ENCODE results near the gene KISS1.
"Not testable (repeated sequence)": the region's sequence is repeated elsewhere in the genome, so short reads cannot be mapped to it uniquely, and the experiment has no call there.

The KISS1 gene, protein sequence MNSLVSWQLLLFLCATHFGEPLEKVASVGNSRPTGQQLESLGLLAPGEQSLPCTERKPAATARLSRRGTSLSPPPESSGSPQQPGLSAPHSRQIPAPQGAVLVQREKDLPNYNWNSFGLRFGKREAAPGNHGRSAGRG

DNA sequence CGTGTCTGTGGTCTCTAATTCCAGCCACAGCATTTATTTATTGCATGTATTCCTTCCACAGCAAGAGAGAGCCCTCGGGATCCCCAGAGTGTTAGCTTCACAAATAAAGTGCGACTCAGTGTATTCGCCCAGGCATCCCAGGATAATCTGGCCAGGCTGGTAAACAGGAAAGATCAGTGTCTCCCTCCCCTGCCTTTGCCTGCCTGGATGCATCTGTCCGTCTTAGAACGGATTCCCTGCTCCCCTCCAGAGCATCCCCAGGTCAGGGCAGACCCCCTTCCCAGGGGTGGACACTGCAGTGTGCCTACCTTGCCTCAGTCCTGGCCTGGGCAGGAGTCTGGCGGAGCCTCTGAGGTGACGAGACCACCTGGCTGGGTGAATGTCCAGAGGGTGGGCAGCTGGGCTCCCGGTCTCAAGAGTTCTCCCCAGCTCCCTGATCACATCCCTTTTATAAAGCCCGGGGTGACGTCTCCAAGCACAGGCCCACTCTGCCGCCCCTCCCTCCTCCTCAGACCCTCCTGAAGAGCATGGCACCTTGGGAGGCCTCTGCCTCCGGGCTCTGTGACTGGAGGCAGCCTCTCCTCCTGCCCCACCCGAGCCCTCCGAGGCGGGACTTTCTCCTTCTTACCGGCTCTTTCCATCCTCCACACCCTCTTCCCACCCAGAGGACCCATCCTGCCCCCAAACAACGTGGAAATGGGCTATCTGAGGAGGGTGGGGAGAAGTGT, at the start of gene KISS1:
TSS of gene KISS1 (minus strand) at position 424 of the 728 bp plus-strand sequence. CDS start 3,615 bp downstream, outside the sequence.
- DNase-seq: no peak

GRCh38 chr1:204242920-204243319, 46.6 kb upstream of the KISS1 start:
- DNase-seq: no peak

GRCh38 chr1:204241914-204242313, 45.6 kb upstream of the KISS1 start:
- DNase-seq: no peak

DNA sequence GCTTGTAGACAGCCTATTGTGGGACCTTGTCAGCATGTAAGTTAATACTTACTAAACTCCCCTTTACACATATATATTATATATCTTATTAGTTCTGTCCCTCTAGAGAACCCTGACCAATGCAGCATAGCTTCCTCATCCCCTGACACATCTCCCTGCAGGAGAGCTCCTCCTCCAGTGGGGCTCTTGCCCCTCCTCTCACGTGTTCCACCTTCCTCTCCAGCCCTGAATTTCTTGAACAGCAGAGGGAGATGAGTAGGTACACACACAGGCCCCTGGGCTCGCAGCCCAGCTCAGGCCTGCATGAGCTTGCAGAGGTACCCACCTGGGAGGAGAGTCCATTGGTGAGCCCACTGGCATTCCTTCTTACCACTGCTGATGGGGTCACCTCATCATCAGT, 44.8 kb upstream of the KISS1 start:
- DNase-seq: no peak

DNA sequence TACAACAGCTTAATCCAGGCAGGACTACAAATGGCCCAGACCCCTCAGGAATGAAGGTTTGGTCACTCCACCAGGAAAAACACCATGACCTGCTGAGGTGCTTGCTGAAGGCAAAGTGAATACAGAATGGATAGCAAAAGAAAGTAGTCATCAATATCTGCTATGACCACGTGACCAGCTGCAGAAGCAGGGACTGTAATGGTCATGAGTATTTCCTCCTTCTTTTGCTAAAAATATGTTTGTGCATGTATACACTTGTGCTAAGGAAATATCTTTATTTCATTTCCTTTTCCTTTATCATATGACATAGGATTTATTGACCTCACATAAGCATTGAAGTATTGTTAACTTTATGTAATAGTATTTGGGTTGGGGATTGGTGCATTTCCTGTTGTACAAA, 43.9 kb upstream of the KISS1 start:
- no peak for DNase-seq

- not testable (repeated sequence) for DNase-seq
Measured at GRCh38 chr1:204239401-204239800, 43.1 kb upstream of the KISS1 start.

- not testable (repeated sequence) for DNase-seq
Measured at GRCh38 chr1:204238520-204238919, 42.2 kb upstream of the KISS1 start.

DNA sequence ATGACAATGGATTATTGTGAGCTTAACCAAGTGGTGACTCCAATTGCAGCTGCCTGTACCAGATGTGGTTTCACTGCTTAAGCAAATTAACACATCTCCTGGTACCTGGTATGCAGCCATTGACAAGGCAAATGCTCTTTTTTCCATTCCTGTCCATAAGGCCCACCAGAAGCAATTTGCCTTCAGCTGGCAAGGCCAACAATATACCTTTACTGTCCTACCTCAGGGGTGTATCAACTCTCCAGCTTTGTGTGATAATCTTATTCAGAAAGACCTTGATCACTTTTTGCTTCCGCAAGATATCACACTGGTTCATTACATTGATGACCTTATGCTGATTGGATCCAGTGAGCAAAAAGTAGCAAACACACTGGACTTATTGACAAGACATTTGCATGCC, 41.2 kb upstream of the KISS1 start:
- DNase-seq: not testable (repeated sequence)

- no peak for DNase-seq
Measured at GRCh38 chr1:204232526-204232925, 36.2 kb upstream of the KISS1 start.

DNA sequence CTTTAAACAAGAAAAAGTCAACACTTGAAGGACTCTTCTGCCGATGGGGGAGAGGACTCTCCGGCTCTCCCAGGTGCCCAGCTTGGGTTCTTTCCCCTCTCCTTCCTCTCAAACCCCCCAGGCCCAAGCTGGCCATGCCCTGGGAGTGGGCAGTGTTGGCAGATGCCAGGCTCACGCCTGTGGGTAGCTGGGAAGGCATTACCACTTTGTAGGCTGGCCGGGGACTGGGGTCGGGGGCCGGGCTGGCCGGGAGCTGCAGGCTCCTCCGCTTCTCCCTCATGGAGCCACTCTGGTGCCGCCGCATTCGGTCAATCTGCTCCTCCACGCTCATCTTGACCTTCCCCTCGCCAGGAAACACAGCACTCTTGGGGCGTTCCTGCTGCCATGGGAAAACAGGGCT, 33.9 kb upstream of the KISS1 start:
- no peak for DNase-seq

DNA sequence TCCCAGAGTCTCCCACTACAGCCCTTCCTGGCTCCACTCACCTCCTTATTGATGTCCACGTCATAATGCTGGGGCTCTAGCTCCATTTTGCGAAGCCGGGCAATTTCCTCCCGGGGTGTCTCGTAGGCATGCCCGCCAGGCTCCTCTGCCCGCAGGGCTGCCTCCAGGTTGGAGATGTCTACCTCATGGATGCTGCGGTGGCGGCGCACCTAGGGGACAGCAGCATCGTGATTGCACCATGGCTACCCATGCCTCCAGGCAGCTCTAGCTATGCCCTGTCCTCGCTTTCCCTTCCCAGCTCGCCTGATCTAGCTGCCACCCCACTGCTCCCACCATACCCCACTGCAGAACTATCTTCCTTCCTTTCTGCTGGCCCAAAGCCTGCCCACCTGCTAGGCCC, 32.6 kb upstream of the KISS1 start:
- no peak for DNase-seq

- no peak for DNase-seq
Measured at GRCh38 chr1:204227996-204228785, 31.9 kb upstream of the KISS1 start.

DNA sequence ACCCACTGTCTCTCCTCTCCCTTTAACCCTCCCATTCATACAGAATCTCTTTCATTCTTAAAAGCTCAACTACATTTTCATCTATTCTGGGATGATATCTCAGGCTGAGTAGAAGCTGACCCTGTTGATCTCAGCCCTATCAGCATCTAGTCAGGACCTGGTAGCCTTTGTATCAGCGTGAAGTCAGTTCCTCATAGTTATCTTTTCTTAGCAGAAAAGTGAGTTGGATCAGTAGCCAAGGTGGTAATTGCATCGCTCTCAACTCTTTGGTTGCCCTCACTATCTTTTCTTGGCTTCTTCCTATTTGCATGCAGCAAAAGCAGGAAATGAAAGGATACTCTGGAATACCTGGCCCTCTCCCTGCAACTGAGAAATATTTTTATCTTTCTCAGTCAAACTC, 31.1 kb upstream of the KISS1 start:
- no peak for DNase-seq

DNA sequence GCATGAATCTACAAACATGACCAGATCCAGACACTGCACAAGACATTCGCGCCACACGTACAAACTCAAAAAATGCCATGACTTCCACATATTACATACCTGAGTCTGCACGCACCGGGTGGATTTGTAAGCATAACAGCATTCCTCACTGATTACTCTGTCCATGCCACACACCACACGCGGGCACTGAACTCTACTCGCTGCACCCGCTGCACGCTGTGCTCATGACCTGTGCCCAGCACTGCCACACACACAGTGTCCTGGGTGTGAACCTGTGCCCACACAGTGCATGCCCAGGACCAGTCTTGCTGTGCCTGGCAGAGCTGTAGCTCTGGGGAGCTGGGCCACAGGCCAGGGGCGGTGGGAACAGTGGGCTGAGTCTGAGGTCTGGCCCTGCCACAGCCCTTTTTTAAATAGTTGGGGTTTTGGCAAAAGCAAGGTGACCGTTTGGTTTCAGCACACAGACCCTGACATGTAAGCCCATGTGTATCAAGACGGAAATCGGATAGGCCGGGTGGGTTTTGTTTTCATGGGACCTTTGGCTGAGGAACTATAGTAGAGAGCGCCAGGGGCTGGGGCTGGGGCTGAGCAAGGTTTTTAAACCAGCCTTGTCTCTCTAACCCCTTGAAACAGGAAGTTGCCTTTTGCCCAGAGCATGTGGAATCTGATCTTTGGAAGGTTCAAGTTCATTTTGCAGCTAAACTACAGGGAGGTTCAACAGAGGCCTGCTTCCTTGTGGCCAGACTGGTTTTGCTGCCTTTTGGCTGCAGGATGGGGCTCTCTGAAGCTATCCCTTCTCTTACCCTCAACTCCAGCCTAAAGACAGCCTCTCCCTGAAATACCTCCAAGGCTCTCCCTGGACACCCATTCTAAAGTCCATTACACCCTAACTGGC, 29.8 kb upstream of the KISS1 start:
- no peak for DNase-seq

GRCh38 chr1:204224655-204225054, 28.4 kb upstream of the KISS1 start:
- DNase-seq: no peak

DNA sequence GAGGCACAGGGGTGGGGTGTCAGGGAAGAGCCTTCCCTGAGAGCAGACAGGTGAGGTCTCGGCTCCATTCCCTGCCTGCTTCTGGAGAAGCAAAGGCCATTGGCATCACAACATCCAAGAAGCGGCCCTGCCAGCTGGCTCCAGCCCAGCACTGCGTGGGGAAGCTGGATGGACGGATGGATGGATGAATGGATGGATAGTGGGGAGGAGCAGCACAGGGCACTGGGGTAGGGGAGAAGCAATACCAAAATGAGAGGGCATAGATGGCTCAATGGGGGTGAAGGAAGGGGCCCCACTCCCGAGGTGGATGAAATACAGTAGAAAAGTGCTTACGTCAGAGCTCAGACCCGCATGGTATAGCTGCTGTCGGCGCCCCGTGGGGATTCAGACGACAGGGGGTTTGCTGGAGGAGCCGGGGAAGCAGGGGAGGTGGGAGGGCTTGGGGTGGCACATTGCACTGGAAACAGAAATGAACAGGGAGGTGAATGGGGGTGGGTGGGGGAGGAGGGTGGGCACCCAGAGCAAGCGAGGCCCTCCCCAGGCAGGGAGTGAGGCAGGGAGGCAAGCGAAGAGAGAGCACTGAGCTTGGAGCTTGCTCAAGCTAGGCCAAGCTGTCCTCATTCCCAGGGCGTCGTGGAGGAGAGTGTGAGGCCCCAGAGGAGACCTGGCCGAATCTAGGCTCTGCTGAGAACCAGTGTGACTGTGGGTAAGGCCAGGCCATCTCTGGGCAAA, 27.0 kb upstream of the KISS1 start:
- no peak for DNase-seq

DNA sequence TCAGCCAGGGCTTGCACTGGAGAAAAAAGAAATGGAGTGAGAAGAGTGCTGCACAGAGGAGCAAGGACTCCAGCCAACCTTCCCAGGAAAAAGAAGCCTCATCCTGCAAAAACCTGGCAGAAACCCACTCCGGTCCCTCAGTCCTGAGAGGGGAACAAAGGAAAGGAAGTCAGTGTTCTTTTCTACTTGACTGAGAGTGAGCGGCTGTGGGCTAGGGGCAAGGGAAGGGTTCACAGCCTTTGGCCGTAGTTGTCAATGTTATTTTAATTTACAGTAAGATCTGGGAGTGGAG, 26.4 kb upstream of the KISS1 start:
- DNase-seq: no peak

DNA sequence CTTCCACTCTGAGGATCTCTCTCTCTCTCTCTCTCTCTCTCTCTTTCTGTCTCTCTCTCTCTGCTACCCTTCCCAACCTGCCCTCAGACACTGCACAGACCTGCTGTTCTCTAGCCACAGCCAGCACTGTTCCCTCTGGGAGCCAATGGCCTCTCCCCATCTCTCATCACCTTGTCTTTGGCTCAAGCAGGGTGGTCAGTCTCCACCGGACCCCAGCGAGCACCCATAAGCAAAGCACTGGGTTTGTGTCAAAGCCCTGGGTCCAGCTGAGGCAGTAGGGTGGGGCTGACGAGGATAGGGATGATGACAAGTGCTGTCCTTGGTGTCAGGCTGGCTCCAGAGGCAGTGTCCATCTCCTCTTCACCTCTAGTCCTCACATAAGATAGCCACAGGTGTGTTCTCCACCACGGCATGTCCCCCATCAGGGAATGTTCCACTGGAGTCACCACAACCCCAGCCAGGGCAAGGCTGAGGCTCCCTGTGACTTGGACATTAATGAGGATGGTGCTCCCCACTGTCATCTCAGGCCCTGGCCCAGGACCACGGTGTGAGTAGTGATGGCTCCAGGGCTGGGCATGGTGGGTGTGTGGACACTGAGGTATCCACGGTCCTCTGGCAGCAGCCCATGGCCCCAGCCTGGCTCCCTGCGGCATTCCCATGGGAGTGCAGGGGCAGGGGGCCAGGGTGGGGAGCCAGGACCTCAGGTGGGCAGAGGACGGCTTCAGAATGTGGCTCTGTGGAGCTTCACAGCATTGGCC, 25.9 kb upstream of the KISS1 start:
- no peak for DNase-seq

GRCh38 chr1:204221271-204221670, 25.0 kb upstream of the KISS1 start:
- no peak for DNase-seq

- DNase-seq: no peak
Measured at GRCh38 chr1:204219971-204220616, 23.8 kb upstream of the KISS1 start.

GRCh38 chr1:204218552-204218951, 22.3 kb upstream of the KISS1 start:
- DNase-seq: no peak
